Measurements from ENCODE around the gene CANX. TPM values are rescaled to one million over a fixed set of nuclear protein-coding genes. Genes with fewer than 3 reads are reported as not detected.

CANX gene
- total RNA-seq, 1 experiment from 2014 or later = 570 TPM

DNA sequence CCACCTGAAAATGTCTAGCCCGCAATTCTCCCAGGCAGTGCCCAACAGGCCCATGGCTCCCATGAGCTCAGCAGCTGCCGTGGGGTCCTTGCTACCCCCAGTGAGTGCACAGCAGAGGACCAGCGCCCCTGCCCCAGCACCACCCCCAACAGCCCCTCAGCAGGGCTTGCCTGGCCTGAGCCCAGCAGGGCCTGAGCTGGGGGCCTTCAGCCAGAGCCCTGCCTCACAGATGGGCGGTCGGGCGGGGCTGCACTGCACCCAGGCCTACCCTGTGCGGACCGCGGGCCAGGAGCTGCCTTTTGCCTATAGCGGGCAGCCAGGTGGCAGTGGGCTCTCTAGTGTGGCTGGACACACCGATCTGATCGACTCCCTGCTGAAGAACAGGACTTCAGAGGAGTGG, 75.7 kb downstream of the CANX start:
- no peak for DNase-seq (ENCODE audit: low read depth)

DNA sequence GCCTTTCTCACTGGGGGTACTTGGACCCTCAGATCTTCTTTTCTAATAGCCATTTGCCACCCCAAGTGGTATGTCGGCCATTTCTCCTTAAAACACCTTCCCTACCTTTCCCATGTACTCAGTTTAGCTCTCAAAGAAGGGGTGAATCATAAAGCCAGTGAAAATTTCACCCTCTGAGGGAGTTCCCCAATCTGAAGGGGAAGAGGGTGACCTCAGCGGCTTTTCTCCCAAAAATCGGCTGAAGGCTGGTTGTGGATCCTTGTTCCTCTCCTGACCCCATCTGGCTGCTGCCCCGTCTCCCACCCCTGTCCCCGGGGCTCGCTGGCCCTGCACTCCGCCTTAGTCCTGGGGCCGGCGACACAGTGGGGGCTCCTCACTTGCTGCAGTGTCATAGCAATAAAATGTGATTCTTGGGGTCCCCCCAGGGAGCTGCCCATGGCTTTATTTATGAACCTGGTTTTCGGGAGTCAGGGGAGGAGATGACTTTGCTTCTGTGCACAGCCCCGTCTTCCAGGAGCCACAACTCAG, 77.7 kb downstream of the CANX start:
- DNase-seq (ENCODE audit: low read depth) = no peak

DNA sequence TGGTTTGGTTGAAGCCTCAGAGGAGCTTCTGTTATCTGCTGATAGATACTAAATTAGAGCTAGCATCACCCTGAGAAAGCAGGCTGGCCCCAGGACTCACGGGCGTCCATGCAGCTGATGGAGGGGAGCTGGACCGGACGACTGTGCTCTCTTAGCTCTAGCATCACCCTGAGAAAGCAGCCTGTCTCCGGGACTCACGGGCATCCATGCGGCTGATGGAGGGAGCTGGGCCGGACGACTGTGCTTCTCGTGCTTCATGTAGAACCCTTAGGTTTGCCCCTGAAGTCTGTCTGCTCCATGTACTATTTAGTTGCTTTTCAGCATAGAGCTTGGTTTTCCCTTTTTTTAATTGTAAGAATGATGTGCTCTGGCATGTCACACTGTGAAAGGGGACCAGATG, 78.7 kb downstream of the CANX start:
- no peak for DNase-seq (ENCODE audit: low read depth)

DNA sequence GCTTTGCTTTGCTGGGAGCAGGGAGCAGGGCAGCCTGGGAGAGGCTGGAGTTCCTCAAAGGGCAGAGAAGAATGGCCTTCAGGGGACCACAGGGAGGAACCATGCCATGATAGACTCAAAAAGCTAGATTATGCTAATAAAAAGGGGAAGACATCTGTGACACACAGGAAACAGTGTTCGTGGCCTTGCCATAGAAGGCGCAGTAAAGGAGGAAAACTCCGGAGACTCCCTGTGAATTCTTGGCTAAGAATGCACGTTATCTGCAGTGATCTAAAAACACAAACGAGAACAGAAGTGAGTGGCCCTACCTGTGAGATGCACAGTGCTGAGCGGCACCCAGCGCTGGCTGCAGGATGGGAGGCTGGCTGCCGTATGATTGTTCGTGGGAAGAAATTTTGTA, 79.1 kb downstream of the CANX start:
- DNase-seq (ENCODE audit: low read depth) = no peak

DNA sequence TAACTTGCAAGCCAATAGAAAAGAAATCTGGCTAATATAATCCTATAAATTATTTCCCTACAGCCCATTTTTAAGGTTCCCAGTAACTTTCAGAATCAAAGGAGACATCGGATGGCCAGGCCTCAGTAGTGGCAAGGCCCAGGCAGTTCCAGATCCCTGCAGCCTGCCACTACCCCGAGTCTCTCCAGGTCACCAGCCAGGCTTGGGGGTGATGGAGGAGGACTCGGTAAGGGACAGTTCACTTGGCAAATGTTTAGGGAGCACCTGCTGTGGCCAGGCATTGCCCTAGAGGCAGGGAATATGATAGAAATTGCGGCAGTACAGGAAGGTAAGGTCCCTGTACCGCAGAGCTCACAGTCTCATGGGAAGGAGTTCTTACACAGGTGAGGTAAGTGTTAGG, 79.8 kb downstream of the CANX start:
- no peak for DNase-seq (ENCODE audit: low read depth)

DNA sequence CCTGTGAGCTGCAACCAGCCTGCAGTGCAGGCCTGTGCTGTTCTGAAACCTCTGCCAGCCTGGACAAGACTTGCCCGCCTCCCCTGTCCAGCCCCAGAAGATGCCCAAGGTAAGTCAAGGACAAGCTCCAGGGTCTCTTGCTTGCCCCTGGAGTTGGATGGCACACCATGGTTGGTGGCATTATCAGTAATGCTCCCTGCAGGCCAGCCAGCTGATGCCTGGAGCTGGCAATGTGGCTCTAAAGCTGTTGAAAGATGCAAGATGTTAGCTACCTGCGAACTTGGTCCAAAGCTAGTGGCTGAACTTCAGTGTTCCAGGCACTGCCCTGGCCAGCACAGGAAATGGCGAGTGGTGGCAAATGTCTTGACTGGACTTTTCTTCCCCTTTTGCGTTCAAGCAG, 81.1 kb downstream of the CANX start:
- no peak for DNase-seq (ENCODE audit: low read depth)

DNA sequence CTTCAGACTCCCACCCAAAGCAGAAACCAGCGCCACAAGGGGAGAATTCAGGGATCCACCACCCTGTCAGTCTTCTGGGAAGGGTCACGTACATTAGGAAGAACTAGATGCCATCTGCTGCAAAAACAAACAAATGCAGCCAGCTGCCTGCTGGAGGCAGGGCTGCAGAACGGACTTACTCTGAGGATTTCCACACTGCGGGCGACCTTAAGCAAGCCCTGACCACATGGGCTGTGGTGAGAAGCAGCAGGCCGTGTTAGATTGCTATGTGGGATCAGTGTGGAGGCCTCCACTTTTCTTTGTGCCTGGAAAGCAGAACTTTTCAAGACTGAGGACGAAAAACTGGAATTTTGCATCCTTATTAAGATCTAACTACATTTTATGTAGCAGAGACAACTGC, 81.6 kb downstream of the CANX start:
- DNase-seq (ENCODE audit: low read depth) = no peak

Other genes starting within 250 kb of the CANX start
- gene RUFY1, start 148.4 kb upstream of the CANX start, total RNA-seq (2014; rRNA removed; shearing (Covaris generic)) = 33.4 and 43.8 TPM in 2 replicates
- 746 and 874 TPM in 2 replicates for gene HNRNPH1, start 75.3 kb upstream of the CANX start, total RNA-seq (2014; rRNA removed; shearing (Covaris generic))
- not detected in 2 replicates for gene CBY3, start 17.9 kb upstream of the CANX start, total RNA-seq (2014; rRNA removed; shearing (Covaris generic))
- 6.9 and 7.9 TPM in 2 replicates for gene MAML1, start 33.9 kb downstream of the CANX start, total RNA-seq (2014; rRNA removed; shearing (Covaris generic))
- gene LTC4S, start 95.0 kb downstream of the CANX start, total RNA-seq (2014; rRNA removed; shearing (Covaris generic)) = not detected in 2 replicates
- 52.9 and 62.7 TPM in 2 replicates for gene MGAT4B, start 107.9 kb downstream of the CANX start, total RNA-seq (2014; rRNA removed; shearing (Covaris generic))
- gene SQSTM1, start 121.9 kb downstream of the CANX start, total RNA-seq (2014; rRNA removed; shearing (Covaris generic)) = 311 and 335 TPM in 2 replicates
- 9.2 and 11.1 TPM in 2 replicates for gene MRNIP, start 159.8 kb downstream of the CANX start, total RNA-seq (2014; rRNA removed; shearing (Covaris generic))
- gene TBC1D9B, start 208.9 kb downstream of the CANX start, total RNA-seq (2014; rRNA removed; shearing (Covaris generic)) = 23.1 and 25.0 TPM in 2 replicates

Measured in Daoy (cell line).